T47D (cell line): ENCODE measurements around the gene USP4.

ENCODE experiments used
- DNase-seq, 2 experiments: peaks; one replicate each; pipeline versions ENCODE4 v3.0.0 to v3.0.0-alpha.2; 2011 to 2012; ENCODE audit warnings: low read depth in 1 of 2, low spot score in 1 of 2
- JUND ChIP-seq: IDR thresholded peaks from 2 replicates; pipeline ENCODE4 v1.6.1; 2012; ENCODE audit warnings: low read depth
- in situ Hi-C: cut with HindIII; loops from 2 replicates; pipeline ENCODE4 v1.10.0; 2016; ENCODE audit warnings: low sequenced_read_pairs, low pct_unique_long_range_greater_than_20kb

The USP4 gene

GRCh38 chr3:49339941-49340800, at the start of gene USP4:
TSS of gene USP4 (minus strand) at chr3:49340053. CDS start at chr3:49340024, 29 bp downstream.
- TF ChIP-seq JUND = no peak
- in situ Hi-C loops = no loop called here
- DNase-seq = peak; percentile 64 to 92

DNA sequence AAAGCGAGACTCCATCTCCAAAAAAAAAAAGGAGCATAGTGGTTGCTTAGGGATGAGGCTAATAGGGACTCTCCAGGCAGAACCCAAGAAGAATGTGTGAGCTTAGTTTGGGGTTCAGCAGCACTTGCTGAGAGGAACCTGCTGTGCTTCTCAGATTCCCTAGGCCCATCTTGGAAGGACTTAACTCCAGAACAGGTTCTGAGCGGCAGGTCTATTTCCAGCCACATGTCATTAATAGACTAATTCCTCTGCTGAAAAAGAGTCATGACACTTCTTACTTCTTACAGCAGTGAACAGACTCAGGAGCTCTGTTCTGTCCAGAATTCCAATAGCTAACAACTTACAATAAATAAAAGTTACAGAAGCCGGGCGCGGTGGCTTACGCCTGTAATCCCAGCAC, 49.4 kb upstream of the USP4 start:
- in situ Hi-C loops = no loop called here
- TF ChIP-seq JUND = no peak

DNA sequence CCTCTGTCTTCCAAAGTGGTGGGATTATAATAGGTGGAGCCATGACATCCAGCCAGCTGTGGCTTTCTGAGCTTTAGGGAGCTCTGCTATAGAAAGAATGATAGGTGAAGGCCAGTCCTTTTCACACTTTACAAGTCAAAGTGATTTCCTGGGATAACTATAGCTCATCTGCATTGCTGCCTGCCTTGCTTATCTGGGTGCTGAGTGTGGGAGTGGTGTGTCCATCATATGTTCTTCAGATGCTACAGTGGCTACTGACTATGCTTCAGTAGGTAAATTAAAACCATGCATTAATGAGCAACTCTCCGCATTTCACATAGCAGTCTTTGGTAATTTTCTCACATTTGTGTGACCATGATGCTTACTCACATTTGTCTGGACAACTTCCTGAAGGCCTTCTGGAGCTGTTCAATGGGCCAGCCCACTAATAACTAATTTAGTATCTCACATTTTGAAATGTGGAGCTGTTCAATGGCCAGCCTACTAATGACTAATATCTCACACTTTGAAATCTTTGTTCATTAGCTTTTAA, 48.5 kb upstream of the USP4 start:
- no peak for DNase-seq
- in situ Hi-C loops = no loop called here
- TF ChIP-seq JUND = no peak

More for the DNA sequence above, 49.4 kb upstream of the USP4 start:
- DNase-seq = no peak

- TF ChIP-seq JUND = no peak
- no peak for DNase-seq
- in situ Hi-C loops = no loop called here
These were observed 47.9 kb upstream of the USP4 start for GRCh38 chr3:49387721-49388120.

DNA sequence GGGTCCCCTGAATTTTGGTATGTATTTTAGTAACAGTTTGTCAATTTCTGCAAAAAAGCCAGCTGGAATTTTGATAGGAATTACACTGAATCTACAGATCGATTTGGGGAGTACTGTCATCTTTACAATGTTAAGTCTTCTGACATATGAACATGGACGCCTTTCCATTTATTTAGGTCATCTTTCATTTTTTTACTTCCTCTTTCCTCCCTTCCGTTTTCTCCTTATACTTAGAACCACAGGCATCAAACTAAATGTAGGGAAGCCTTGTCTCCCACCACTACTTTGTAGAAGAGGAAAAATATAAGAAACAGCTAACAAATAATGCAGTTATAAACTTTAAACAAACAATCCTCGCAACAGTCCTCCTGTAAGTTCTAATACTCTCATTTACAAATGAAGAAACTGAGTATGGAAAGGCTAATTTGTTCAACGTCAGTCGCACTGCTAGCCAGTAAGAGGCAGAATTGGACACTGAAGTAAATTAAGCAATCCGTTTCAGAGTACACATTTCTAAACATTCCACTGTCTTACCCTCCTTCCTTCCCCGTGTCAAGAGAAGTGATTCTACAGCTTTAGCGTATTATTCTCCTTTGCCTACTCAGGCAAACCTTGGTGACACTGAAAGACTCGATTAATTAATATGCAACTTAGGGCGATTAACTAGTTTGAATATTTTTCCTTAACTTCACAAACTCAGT, 46.4 kb upstream of the USP4 start:
- no peak for TF ChIP-seq JUND

DNA sequence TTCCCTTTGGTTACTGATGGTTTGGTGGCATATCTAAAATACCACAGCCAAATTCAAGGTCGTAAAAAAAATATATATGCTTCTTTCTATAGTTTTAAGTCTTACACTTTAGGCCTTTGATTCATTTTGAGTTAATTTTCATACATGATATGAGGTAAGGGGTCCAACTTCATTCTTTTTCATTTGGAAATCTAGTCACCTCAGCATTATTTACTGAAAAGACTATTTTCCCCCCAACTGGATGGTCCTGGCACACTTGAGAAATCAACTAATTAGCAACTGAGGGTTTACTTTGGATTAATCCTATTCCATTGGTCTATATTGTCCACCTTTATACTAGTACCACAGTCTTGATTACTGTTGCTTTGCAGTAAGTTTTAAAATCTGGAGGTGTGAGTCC, 45.8 kb upstream of the USP4 start:
- in situ Hi-C loops = no loop called here
- DNase-seq = no peak
- TF ChIP-seq JUND = no peak

More for the DNA sequence above, 46.4 kb upstream of the USP4 start:
- in situ Hi-C loops = no loop called here
- no peak for DNase-seq

GRCh38 chr3:49383387-49383786, 43.5 kb upstream of the USP4 start:
- DNase-seq = no peak
- TF ChIP-seq JUND = no peak
- in situ Hi-C loops = no loop called here

DNA sequence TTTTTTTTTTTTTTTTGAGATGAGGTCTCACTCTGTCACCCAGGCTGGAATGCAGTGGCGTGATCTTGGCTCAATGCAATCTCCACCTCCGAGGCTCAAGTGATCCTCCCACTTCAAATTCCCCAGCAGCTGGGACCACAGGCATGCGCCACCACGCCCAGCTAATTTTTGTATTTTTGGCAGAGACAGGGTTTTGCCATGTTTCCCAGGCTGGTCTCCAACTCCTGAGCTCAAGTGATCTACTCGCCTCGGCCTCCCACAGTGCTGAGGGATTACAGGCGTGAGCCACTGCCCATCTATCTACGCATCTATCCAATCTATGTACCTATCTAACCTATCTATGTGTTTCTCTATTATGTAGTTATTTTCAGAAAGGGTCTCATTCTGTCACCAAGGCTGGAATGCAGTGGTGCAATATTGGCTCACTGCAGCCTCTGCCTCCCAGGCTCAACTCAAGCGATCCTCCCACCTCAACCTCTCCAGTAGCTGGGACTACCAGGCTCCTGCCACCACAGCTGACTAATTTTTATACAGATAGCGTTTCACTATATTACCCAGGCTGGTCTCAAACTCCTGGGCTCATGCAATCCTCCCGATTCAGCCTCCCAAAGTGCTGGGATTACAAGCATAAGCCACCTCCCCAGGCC, 38.5 kb upstream of the USP4 start:
- in situ Hi-C loops = no loop called here
- DNase-seq = no peak

GRCh38 chr3:49377483-49377882, 37.6 kb upstream of the USP4 start:
- DNase-seq = no peak
- no peak for TF ChIP-seq JUND
- in situ Hi-C loops = no loop called here

More for the DNA sequence above, 38.5 kb upstream of the USP4 start:
- TF ChIP-seq JUND = no peak

GRCh38 chr3:49371946-49372345, 32.1 kb upstream of the USP4 start:
- in situ Hi-C loops = no loop called here
- TF ChIP-seq JUND = no peak
- no peak for DNase-seq

DNA sequence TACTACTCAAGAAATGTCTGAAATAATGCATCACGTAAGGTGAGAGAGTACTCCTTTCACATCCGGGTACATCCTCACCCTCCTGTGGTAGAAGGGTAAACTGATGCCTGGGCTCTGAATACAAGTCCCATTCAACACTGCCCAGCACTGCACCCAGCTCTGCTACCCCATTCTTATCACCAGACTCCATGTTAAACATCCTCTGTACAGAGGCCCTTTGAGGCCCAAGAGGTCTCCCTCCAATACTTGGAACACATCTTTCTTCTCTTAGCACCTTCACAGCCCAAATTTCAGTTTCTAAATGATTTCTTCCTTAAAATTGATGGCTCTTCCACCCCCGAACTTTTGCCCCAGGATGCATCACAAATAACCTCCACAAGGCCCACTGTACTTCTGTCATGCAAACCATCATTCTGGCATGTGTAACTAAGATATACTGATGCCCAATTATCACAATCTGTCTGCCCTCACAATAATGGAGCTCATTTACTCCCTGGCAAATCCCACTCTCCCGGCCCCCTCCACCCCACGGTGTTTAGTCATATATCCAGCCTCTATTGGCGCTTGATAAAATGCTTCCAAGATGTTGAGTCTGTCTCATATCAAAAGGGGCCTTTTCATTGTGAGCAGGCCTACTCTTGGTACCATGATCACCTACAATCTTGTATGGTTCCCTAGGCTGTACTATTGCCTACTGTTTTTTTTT, 30.9 kb upstream of the USP4 start:
- no peak for DNase-seq
- in situ Hi-C loops = no loop called here
- no peak for TF ChIP-seq JUND

DNA sequence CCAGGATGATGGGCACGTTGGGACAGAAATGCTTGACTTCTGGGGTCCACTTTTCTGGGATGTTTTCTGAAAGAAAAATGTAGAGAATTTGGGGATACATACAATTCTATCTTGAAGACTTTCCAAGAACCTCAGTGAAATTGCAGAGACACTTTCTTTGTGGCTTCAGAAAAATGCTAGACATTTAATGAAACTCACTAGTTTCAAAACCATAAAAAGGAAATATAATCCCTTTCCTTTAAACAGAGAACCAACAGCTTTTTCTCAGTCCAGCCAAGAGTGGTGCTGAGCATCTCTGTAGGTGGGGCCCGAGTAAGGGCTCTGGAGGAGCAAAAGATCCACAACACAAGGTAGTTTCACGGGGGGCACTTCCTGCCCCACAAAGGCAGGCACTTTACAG, 22.7 kb upstream of the USP4 start:
- no peak for DNase-seq
- in situ Hi-C loops = no loop called here
- no peak for TF ChIP-seq JUND
